Astrocyte of the spinal cord (primary cell): ENCODE measurements around the gene INPP5E.

Experiments
- DNase-seq: peaks from one replicate; pipeline ENCODE4 v3.0.0; 2011; ENCODE audit warnings: low read depth, low spot score
- H3K4me3 ChIP-seq: 2 replicates; pipeline ENCODE4 v1.5.1; 2011; ENCODE audit warnings: low read depth, mild to moderate bottlenecking, low read length, moderate library complexity
- in situ Hi-C: cut with HindIII; loops from 2 replicates; pipeline ENCODE4 v1.10.0; 2017; ENCODE audit warnings: low sequenced_read_pairs
- TF ChIP-seq, protein P1 (sequence below): IDR thresholded peaks from 2 replicates; pipeline ENCODE4 v1.5.1; 2012; ENCODE audit warnings: low read depth, mild to moderate bottlenecking, low read length, inconsistent platforms

Gene INPP5E

DNA sequence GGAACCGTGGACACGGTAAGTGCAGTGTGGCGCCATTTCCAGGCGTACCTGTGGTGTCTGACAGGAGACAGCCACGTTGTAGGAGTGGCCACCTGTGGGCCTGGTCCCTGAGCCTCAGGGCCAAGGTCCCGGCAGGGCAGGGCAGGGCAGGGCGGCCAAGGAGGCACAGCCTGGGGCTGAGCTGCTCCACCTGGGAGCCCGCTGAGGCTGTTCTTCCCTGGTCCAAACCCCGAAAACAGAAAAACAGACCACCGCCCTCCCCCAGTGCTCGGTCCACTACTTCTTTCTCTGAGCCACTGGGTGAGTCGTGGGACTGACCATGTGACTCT, 20.6 kb downstream of the INPP5E start:
- in situ Hi-C loops = no loop called here
- DNase-seq = no peak
- no peak overlapping the region for H3K4me3 ChIP-seq
- TF ChIP-seq, protein P1, sequence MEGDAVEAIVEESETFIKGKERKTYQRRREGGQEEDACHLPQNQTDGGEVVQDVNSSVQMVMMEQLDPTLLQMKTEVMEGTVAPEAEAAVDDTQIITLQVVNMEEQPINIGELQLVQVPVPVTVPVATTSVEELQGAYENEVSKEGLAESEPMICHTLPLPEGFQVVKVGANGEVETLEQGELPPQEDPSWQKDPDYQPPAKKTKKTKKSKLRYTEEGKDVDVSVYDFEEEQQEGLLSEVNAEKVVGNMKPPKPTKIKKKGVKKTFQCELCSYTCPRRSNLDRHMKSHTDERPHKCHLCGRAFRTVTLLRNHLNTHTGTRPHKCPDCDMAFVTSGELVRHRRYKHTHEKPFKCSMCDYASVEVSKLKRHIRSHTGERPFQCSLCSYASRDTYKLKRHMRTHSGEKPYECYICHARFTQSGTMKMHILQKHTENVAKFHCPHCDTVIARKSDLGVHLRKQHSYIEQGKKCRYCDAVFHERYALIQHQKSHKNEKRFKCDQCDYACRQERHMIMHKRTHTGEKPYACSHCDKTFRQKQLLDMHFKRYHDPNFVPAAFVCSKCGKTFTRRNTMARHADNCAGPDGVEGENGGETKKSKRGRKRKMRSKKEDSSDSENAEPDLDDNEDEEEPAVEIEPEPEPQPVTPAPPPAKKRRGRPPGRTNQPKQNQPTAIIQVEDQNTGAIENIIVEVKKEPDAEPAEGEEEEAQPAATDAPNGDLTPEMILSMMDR = no peak

DNA sequence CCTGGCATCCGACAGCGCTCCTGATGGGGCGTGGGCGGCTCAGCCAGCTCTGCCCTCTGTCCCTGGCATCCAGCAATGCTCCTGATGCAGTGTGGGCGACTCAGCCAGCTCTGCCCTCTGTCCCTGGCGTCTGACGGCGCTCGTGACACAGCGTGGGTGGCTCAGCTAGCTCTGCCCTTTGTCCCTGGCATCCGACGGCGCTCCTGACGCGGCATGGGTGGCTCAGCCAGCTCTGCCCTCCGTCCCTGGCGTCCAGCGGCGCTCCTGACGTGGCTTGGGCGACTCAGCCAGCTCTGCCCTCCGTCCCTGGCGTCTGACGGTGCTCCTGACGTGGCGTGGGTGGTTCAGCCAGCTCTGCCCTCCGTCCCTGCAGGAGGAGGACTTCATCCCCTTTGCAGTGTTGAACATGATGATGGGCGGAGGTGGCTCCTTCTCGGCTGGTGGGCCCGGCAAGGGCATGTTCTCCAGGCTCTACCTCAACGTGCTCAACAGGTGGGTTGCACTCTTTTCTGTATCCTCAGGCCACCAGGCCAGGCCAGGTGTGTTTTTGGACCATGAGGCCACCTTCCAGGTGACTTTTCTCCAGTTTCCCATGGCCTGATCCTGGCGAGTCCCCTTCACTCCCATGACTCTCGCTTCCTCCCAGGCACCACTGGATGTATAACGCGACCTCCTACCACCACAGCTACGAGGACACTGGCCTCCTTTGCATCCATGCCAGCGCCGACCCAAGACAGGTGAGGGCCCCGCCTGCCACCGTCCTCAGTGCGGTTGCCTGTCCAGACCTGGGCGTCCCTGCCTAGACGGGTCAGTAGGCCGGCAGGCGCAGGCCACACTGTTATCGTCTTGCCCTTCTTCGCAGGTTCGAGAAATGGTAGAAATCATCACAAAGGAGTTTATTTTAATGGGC, 21.2 kb downstream of the INPP5E start:
- in situ Hi-C loops = no loop called here
- TF ChIP-seq, protein P1 = no peak
- no peak for DNase-seq
- no peak overlapping the region for H3K4me3 ChIP-seq

DNA sequence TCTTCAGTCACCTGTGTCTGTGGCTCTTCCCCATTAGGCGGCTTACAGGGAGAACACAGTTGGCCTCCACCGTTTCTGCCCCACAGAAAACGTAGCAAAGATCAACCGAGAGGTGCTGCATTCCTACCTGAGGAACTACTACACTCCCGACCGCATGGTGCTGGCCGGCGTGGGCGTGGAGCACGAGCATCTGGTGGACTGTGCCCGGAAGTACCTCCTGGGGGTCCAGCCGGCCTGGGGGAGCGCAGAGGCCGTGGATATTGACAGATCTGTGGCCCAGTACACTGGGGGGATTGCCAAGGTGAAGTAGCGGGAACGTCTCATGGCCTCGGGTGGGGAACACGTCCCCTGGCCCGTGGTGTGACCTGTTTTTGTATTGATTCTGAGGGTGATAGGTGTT, 22.7 kb downstream of the INPP5E start:
- no peak overlapping the region for H3K4me3 ChIP-seq
- no peak for DNase-seq
- TF ChIP-seq, protein P1 = no peak
- in situ Hi-C loops = no loop called here

DNA sequence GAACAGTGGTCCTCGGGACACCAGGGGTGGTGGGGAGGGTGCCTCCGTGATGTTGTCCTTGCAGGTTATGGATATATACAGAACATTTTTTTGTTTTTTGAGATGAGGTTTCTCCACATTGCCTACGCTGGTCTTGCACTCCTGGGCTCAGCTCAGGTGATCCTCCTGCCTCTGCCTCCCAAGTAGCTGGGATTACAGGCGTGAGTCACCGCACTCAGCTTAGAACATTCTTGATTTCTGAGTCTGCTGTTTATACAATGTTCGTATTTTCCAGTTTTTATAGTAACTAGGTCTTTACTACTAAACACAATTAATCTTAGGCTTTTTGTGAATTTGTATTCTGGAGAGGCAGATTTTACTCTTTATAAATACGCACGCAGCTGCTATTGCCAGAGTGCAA, 23.2 kb downstream of the INPP5E start:
- TF ChIP-seq, protein P1 = no peak
- in situ Hi-C loops = no loop called here
- no peak overlapping the region for H3K4me3 ChIP-seq
- no peak for DNase-seq

DNA sequence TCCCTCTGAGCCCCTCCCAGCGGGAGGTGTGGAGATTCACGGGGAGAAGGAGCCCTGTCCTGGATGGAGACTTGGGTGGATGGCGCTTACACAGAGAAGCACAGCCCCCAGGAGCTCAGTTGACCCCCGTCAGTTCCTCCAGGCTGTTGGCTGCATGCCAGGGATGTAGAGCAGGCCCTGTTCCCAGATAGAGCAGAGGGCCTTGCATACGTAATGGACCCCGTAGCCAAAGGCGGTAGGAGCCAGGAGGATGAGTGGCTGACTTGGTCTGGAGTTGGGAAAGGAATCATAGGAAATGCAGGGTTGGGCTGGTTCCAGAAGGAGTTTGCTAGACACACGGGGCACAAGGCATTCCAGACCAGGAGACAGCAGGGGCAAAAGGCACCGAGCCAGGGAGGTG, 26.7 kb downstream of the INPP5E start:
- TF ChIP-seq, protein P1 = no peak
- in situ Hi-C loops = no loop called here
- no peak overlapping the region for H3K4me3 ChIP-seq
- DNase-seq = no peak

DNA sequence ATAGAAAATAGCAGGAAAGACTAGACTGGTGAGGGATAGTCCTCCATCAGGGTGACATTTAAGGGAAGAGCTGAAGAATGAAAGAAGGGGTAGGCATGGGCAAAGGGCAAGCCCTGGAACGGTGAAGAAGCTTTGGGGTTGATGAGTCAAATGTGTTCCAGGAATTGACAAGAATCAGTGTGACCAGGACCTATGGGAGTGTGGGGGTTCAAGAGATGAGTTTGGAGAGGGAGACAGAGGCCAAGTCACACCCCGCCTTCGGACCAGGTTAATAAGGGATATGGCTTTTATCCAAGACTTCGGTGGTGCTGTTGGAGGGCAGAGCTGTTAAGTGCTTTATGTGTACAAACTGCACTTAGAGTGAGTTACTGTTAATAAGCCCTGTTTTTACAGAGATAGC, 28.3 kb downstream of the INPP5E start:
- H3K4me3 ChIP-seq = peak overlapping the region; percentile 91
- in situ Hi-C loops = no loop called here
- DNase-seq = no peak

More for the DNA sequence above, 28.3 kb downstream of the INPP5E start:
- TF ChIP-seq, protein P1 = no peak
